PFSK-1 (cell line): ENCODE data around the gene CEMIP2.
A peak's percentile ranks its signal among the peaks of the same experiment; 100 is the strongest.

ENCODE experiments used
- SIN3A ChIP-seq: IDR thresholded peaks from 2 replicates; pipeline ENCODE4 v1.6.1; 2012; ENCODE audit warnings: mild to moderate bottlenecking, low read length, moderate library complexity, borderline replicate concordance; ENCODE audit not compliant: insufficient read depth
- TF ChIP-seq, protein P1 (sequence below), 2 experiments: IDR thresholded peaks; 2 replicates each; pipeline versions ENCODE4 v1.6.1 to v1.8.0; 2011 to 2012; ENCODE audit warnings: low read depth in 2 of 2, low read length in 2 of 2, control low read depth in 1 of 2, inconsistent platforms in 1 of 2, mild to moderate bottlenecking in 1 of 2, moderate library complexity in 1 of 2; ENCODE audit not compliant: insufficient read depth in 1 of 2

DNA sequence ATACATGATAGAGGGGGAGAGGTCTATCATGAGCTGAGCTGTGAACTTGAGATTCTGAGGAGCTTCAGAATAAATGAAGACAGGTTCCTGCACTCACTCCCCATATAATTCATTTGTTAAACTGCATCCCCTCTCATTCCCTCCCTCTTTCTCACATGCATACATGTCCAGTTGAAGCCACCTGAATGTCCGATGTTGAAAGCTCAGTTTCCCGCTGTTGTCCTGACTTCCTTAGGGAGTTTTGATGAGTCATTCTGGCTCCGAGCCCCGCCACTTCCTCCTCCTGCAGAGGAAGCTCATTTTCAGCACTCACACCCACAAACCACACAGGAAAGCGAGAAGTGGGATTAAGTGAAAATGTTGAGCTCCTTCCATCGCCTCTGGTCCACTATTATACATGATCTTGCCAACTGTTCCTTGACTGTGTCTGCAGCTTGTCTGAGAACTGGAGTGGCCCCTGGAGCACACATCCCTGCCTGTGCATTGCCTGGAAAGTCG, 121.2 kb downstream of the CEMIP2 start:
- TF ChIP-seq, protein P1, sequence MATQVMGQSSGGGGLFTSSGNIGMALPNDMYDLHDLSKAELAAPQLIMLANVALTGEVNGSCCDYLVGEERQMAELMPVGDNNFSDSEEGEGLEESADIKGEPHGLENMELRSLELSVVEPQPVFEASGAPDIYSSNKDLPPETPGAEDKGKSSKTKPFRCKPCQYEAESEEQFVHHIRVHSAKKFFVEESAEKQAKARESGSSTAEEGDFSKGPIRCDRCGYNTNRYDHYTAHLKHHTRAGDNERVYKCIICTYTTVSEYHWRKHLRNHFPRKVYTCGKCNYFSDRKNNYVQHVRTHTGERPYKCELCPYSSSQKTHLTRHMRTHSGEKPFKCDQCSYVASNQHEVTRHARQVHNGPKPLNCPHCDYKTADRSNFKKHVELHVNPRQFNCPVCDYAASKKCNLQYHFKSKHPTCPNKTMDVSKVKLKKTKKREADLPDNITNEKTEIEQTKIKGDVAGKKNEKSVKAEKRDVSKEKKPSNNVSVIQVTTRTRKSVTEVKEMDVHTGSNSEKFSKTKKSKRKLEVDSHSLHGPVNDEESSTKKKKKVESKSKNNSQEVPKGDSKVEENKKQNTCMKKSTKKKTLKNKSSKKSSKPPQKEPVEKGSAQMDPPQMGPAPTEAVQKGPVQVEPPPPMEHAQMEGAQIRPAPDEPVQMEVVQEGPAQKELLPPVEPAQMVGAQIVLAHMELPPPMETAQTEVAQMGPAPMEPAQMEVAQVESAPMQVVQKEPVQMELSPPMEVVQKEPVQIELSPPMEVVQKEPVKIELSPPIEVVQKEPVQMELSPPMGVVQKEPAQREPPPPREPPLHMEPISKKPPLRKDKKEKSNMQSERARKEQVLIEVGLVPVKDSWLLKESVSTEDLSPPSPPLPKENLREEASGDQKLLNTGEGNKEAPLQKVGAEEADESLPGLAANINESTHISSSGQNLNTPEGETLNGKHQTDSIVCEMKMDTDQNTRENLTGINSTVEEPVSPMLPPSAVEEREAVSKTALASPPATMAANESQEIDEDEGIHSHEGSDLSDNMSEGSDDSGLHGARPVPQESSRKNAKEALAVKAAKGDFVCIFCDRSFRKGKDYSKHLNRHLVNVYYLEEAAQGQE (IDR thresholded peaks at IDR 0.05; ENCODE audit: insufficient read depth in 1 of 2, low read depth in 2 of 2, low read length in 2 of 2), result 0 out of 4 replicates have a peak, but pooled peaks of 1 of the 2 experiments have one; percentile 46
- TF ChIP-seq SIN3A, result no peak
